Skeletal muscle cell (primary cell): ENCODE data around the gene RPS6KA2.
A peak's percentile ranks its signal among the peaks of the same experiment; 100 is the strongest.
"Not testable (repeated sequence)": the region's sequence is repeated elsewhere in the genome, so short reads cannot be mapped to it uniquely, and the experiment has no call there.

Source experiments
- DNase-seq: peaks from one replicate; pipeline ENCODE4 v3.0.0-alpha.2; 2010; ENCODE audit warnings: low read depth
- H3K4me3 ChIP-seq: 2 replicates; pipeline ENCODE4 v1.5.1; 2011; ENCODE audit warnings: low read depth, mild to moderate bottlenecking, control low read depth, low read length, moderate library complexity

Gene RPS6KA2

GRCh38 chr6:166637812-166638572 lies 10.9 kb upstream of the RPS6KA2 start:
- no peak for DNase-seq

DNA sequence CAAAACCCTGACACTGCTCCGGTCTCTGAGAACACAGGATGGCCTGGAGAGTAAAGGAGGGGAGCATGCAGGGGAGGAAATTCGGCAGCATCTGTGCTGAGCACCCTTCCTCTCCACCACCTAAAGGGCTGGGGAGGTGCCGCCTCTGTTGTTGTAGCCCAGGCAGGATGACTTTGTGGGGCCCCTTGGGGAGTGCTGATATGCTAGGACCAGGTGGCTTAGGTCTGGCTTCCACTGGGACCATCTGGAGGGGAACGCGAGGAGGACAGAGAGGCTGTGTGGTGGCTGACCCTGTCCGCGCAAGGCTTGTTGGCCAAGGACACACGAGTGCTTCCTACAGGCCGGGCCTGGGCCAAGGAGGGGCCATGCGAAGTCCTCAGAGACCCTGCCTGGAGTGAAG lies 9.9 kb upstream of the RPS6KA2 start:
- H3K4me3 ChIP-seq, result no peak overlapping the region
- no peak for DNase-seq

More at GRCh38 chr6:166637812-166638572, 10.9 kb upstream of the RPS6KA2 start:
- no peak overlapping the region for H3K4me3 ChIP-seq

DNA sequence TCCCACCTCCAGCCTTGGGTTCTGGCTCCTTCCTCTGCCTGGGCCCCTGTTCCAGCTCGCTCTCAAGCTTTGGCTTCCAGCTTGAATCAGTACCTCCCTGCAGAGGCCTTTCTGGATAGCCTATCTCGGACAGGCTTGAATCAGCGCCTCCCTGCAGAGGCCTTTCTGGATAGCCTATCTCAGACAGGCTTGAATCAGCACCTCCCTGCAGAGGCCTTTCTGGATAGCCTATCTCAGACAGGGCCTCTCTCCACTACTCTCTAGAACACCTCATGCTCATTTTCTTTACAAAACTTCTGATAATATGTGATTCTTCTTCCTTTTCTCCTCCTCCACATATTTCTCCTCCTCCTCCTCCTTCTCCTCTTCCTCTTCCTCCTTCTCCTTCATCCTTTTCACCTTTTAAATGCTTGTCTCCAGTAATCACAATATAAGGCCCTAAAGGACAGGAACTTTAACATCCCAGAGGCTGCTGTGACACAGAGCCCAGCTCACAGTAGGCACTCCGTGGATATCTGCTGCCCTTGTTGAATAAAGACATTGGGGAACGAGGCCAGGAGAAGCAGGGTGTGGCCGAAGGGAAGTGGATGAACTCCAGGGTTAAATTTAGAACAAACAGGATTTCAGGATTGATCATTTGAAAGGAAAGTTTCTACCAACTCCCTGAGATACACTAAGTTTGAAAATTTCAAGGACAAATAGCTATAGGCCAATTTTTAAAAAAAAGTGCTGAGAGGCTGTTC lies 9.3 kb upstream of the RPS6KA2 start:
- DNase-seq, result no peak
- no peak overlapping the region for H3K4me3 ChIP-seq

DNA sequence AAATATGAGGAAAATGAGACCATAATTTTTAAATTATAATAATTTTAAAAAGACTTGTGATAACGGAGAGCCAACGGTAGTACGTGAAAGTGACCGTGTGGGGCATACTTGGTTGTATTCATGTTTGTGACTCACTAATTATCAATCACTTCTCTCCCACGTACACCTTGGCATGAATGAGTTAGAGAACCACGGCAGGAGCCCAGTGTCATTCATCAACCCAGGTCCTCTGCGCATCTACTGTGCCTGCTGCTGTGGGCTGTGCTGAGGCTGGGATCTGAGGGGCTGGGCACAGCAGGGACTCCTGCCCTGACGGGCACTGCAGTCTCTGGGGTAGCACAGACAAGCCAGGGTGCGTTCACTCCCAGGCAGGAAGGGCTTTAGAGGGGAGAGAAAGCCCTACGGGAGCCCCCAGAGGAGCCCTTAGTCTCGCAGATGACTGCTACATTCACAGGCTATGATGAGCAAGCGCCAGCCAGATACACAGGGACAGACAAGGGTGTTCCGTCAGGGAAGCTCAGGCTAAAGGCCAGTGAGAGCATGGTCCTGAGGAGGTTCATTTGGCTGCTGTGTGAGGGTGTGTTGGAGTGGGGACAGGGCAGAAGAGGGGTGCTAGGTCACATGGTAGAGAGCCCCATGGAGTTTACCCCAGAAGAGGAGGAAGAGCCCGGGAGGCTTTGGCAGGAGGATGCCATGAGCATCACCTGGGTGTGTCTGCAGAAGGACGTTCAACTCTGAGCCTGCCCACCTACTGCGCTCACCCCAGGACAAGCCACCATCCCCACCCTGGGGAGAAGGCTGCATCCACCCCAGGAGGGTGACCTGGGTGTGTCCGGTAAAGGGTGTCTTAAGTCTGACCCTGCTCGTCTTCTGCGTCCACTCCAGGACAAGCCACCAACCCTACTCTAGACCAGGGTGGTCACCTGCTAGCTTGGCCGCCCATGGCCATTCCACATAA lies 8.2 kb upstream of the RPS6KA2 start:
- no peak for DNase-seq
- H3K4me3 ChIP-seq, result no peak overlapping the region

- DNase-seq, H3K4me3 ChIP-seq: not testable (repeated sequence)
Measured at GRCh38 chr6:166634581-166634980, 7.5 kb upstream of the RPS6KA2 start.

DNA sequence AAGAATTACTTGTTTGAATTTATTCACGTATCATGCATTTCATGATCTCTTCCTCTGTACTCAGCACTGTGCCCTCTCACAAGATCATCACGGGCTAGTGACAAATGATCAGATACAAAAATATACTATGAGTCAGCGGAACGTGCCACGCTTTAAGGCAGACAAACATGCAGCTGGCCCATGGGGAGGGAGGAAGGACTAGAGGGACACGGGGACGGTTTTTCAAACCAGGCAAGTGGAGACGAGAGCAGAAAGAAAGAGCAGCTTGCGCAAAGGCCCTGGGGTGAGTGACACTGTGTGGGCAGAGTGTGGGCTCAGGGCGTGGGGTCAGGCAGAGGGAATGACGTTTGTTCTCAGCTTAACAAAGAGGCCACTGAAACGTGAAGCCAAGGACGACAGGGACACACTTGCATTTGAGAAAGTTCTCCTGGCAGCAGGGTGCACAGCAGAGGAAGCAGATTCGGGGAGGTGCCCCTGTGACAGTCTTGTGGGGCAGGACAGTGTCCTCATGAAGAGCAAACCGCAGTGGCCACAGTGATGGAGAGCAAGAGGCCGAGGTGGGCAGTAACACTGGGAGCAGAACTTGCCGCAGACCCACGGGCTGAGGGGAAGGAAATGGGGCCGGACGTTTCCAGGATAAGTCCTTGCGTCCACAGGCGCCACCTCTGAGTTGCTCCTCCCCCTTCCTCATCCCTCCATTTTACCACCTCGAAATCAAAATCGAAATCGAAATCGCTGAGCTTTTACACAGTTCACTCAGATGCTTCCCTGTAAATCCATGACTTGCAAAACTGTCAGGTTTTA lies 6.9 kb upstream of the RPS6KA2 start:
- DNase-seq, result no peak
- H3K4me3 ChIP-seq, result no peak overlapping the region

GRCh38 chr6:166632731-166633130 lies 5.7 kb upstream of the RPS6KA2 start:
- no peak overlapping the region for H3K4me3 ChIP-seq

GRCh38 chr6:166630462-166630861 lies 3.4 kb upstream of the RPS6KA2 start:
- DNase-seq, result no peak

More at GRCh38 chr6:166632731-166633130, 5.7 kb upstream of the RPS6KA2 start:
- DNase-seq, result no peak

DNA sequence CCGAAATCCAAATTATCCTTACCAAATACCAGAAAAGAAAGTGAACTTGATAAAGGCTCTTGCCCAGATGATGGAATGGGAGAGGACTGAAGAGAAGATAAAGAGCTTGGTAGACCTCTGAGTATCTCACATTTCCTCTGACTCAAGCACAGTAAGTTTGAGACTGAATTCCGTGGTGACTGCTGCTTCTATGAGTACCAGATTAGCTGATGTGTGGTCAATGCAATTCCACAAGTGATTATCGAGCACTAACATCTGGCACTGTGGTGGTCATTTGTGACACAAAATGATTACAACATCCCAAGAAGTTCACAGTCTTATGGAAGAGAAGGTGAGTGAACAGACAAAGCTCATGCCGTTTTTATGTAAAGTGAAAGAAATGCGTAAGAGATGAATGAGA lies 2.6 kb upstream of the RPS6KA2 start:
- DNase-seq, result no peak
- no peak overlapping the region for H3K4me3 ChIP-seq

More at GRCh38 chr6:166630462-166630861, 3.4 kb upstream of the RPS6KA2 start:
- no peak overlapping the region for H3K4me3 ChIP-seq

DNA sequence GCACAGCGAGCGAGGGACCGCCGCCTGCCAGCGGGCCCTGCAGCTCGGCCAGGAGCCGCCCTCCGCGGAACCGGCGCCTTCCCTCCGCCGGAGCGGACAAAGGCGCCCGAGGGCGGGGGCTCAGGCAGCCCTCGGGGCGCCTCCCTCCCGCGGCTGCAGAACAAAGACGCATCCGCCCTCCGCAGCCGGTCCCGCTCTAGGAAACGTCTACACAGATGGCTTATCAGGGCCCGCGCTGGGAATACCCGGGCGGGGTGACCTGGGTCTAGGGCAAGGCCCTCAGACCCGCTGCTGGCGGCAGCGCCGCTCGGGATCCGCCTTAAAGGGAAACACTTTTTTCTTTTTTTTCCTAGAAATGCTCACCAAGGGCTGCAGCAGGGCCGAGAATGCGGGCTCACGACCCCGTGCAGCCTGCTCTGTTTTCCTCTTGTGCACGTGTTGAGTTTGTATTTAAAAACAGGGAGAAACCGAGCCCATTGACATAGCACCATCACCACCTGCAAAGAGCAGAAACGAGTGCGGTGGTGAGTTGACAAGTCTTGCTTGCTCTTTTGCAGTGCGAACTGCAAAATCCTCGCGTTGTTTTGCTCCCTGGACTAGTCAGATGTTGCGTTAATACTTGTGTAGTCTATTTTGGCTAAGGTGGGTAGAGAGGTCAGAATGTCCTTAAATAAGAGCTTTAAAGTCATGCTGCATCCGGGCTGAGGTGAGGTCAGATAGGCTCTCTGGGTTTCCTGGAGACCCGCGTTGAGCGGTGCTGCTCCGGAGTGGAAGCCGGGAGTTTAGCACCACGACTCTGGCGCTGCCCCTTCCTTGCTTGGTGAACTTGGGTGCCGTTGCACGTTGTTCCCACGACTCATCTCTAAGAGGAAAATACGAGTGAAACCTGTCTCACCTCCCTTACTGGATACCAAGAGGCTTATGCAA lies 1.1 kb upstream of the RPS6KA2 start:
- DNase-seq, result no peak
- peak overlapping the region; percentile 62 for H3K4me3 ChIP-seq

GRCh38 chr6:166626177-166627032 lies 646 bp downstream of the RPS6KA2 start:
- peak overlapping the region; percentile 93 for H3K4me3 ChIP-seq
- DNase-seq, result no peak

GRCh38 chr6:166625356-166625755 lies 1.7 kb downstream of the RPS6KA2 start:
- peak; percentile 66 for DNase-seq
- peak overlapping the region; percentile 93 for H3K4me3 ChIP-seq

GRCh38 chr6:166624275-166624674 lies 2.8 kb downstream of the RPS6KA2 start:
- no peak overlapping the region for H3K4me3 ChIP-seq
- peak; percentile 94 for DNase-seq

GRCh38 chr6:166623318-166623717 lies 3.7 kb downstream of the RPS6KA2 start:
- no peak overlapping the region for H3K4me3 ChIP-seq
- no peak for DNase-seq

GRCh38 chr6:166621114-166621540 lies 5.9 kb downstream of the RPS6KA2 start:
- no peak overlapping the region for H3K4me3 ChIP-seq
- DNase-seq, result no peak

DNA sequence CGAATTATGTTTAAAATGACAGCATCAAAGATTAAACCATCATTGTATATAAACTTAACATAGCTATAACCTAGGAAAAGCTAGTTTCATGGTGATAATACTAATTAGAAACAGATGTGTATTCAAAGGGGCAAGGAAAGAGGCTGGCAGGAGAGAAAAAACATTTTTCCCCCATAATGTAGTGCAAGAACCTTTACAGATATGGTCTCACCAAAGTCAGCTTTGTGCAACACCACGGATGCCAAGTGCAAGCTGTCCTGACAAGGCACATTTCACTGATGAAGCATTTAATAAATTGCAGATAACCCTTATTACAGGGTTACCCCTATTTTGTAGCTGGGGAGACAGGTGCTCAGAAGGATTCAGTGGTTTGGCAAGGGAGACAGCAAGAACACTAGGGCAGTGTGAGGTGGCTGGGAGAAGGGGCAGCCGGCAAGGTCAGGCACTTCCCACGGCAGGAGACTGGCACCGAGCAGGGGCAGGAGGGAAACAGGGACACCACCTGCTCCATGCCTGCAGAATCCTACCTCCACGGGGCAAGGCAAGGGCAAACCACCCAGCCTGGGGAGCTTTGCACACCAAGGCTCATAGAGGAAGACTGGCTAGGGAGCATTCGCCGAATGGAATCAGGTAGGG lies 6.5 kb downstream of the RPS6KA2 start:
- no peak for DNase-seq
- no peak overlapping the region for H3K4me3 ChIP-seq

- no peak overlapping the region for H3K4me3 ChIP-seq
- DNase-seq, result peak; percentile 97
Measured at GRCh38 chr6:166619912-166620311, 7.1 kb downstream of the RPS6KA2 start.
